Bone marrow (tissue), 2 donors: ENCODE data around the gene C3orf18.
A peak's percentile ranks its signal among the peaks of the same experiment; 100 is the strongest.

Experiments
- DNase-seq, 2 donors: peaks; one replicate each; lab custom pipeline; 2025; lab: John Stamatoyannopoulos, UW

The C3orf18 gene

DNA sequence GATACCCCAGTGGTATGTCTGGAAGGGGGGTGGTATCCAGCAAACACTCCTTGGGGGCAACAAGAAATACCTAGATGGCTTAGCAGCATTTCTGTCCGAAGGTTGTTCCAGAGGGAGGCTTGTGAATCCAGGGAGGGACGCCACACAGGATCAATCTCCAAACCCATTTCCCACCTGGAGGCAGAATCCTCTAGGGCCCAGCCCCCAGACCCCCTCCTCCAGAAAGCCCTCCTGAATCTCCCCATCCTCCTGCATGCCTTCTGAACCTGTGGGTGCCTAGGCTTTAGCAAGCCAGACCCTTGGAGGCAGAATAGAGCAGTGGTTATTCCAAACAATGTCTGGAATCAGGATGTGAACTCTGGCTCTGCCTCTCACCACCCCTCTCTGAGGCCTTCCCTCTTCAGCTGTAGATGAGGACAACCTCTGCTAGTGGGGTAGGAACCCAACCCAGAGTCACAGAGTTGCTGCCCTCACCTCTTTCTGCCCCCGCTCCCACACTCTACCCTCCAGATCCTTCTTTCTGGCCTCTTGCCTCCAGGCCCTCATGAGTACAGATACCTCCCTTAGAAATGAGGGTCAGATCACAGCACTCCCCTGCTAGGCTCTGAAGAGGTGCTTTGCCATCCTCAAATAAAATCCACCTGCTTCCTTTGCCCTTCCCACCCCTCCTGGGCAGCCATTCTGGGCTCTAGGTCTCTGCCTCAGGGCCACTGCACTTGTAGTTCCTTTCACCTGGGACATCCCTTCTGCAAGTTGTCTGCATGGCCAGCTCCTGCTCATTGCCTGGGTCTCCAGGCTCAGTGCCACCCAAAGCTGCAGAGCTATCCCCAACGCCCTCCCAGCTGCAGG, 35.9 kb upstream of the C3orf18 start:
- no peak for DNase-seq

DNA sequence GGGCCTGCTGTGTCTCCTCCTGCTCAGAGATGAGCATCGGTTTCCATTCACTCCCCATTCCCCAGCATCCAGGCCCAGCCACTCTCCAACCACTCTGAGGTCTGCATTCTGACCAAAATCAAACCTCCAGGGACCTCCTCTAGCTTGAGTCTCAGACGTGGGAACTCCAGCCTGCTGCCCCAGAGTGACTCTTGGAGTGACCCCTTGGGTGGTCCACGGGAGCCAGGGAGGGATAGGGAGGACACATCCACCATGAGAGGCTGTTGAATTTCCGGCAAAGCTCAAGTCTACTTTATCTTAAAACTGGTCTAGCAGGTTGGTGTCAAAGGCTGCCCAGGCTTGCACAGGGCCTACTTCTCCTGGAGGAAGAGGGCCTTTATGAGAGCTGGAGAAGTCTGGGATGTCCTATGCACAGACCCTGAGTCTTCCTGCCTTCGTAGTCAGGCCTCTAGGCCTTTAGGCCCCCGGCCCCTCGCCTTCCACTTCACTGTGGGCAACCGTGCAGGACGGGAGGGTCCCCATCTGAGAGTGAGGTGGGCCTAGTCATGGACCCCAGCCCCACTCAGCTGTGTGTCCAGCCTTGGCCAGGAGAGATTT, 35.1 kb upstream of the C3orf18 start:
- DNase-seq = no peak

DNA sequence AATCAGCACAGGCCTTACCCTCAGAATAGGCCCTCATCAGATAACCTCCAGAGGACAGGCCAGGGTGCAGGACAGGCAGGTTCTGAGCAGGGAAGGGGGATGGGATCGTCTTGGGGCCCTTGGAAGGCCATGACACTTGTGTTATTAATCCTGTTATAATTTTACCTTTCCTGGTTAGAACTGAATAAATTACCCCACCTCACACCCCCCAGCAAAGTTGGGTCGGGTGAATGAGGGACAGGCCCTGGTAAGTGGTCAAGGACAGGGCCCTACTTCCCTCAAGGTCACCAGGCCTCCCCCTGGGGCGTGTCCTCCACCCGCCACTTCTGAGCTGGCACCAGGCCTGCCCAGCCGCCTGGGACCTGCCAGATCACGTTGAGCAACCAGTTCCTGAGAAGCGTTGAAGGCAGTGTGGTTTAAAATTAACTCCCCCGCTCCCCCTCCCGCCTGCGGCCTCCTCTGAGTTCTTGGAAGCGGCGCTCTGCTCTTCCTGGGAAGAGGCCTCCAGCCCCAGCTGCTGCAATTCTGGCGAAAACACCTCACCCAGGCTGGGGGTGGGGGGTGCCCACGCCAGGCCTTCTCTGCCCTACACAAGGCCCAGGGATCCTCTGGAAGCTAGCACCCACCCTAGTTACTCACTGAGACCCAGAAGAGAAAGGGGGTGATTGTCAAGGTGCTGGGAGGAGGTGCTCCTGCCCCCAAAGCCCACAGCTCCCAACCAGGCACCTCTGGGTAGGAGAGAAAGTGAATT, 33.5 kb upstream of the C3orf18 start:
- peak; percentile 58 to 77 for DNase-seq

DNA sequence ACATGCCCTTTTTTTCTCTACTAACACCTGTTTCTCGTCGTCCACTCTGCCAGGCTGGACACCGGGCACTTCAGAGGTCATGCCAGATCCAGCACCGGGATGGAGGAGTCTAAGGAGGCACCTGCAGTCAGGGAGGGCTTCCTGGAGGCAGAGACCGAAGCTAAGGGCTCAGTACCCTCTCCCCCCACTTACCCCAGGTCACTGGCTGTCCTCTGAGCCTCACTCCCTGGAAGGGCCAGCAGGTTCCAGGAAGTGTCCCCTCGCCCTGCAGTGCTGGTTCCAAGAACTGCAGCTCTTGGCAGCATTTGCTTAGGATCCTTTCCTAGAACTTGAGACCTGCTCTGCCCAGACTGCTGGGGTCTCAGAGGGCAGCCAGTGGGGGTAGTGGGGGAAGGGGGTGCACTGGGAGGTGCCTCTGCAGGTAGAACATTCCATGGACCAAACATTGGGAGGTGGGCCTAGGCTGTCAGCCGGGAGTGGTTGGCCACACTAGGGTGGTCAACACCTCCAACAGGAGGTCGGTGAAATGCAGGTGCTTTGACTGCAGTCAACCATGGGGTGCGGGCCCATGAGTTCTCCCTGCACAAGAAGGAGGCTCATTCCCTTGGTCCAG, 32.7 kb upstream of the C3orf18 start:
- no peak for DNase-seq

DNA sequence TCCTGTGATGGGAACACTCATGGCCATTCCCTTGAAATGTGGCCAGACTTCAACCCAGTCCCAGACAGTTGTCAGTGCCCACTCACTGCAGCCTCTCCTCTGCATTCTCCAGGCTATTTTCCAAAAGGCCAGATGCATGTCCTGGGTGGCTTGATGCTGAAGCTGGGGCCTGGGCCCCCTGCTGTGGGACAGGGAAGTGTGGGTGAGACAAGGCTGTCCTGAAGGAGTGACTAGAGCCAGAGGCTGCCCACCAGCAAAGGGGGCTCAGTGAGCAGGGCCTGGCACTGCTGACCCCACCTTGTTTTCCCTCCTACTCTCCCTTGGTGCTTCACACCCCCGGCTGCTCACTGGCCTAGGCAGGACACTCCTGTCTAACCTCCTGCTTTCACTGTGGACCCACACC, 32.2 kb upstream of the C3orf18 start:
- no peak for DNase-seq

DNA sequence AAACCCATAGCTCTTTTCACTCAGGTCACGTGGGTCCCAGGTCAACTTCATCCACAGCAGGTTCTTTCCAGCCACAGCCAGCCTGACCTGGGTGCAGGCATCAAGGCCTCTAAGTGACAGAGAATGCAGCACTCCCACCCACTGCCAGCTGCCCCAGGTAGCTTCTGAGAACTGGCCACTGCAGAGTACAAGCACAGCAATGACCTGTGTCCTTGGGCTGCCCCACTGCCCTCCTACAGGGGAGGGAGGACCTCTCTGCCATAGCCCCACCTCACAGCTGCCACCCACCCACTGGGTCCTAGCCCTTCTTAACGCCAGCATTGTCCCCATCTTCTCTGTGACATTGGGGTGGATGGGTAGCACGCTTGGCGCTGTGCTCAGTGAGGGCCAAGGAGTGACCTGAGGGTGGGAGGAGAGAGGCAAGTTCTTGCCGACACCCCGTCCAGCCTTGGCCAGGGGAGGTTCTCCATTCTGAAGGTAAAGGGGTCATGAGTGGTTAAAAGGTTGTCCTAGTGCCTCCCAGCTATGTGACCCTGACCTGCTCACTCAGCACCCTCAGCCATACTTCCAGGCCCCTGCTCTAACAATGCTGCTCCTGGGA, 31.7 kb upstream of the C3orf18 start:
- DNase-seq = no peak

DNA sequence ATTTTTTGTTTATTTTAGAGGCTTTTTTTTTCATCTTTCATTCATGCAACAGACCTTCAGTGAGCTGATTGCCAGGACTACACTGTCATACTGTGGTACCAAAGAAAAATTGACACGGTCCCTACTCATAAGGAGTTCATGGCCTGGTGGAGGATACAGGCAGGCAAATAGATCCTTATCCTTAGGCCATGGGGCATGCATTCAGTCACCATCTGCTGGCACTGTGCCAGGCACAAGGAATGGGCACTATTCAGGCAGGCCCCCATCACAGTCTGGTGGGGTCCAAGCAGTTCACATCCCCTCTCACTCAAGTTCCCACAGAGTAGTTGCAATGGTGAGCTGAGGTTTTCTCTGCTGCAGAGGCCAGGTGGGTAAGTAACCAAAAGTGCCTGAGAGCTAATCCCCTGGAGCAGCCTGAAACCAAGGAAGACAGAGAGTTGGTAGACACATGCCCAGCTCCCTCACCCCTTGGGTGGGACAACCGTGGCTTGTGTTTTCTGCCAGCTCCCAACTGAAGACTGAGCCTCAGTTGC, 26.8 kb upstream of the C3orf18 start:
- DNase-seq = no peak

DNA sequence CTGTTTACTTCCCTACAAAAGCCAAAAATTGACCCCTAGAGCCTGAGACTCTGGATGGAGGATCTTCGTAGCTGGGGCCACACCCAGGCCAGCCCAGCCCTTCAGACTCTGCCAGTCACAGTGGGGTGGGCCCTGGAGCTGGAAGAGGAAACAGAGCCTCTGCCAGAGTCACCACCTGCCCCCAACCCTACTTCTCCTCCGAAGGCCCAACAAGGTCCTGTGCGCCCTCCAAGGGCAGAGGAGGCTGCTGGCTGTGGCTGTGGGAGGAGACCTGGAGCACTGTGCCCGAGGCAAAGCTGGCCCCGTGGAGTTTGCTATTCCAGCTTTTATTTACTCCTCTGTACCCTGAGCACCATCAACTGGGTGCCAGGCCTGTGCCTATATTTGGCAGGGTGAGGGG, 25.0 kb upstream of the C3orf18 start:
- peak in 1 of 2 donors; percentile 36 for DNase-seq

DNA sequence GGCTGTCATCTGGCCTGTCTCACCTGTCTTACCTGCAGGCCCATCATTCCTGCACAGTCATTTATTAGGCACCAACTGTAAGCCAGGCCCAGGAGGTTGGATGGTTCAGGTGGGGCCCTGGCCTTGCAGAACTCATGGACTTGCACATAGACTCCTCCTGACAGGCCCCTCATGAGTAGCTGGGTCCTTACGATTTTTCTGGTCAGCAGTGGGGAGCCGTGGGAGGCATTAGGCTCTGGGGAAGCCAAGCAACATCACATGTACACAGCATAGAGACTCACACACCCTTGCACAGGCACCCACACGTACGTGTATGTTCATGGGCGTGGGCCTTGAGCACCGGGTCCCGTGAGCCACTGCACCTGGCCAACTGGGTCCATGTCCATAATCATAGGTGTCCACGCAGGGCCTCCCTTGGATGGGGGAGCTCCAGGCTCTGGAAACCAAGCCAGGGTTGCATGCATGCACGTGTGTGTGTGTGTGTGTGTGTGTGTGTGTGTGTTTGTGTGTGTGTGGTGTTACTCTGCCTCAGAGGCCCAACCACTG, 23.7 kb upstream of the C3orf18 start:
- no peak for DNase-seq

DNA sequence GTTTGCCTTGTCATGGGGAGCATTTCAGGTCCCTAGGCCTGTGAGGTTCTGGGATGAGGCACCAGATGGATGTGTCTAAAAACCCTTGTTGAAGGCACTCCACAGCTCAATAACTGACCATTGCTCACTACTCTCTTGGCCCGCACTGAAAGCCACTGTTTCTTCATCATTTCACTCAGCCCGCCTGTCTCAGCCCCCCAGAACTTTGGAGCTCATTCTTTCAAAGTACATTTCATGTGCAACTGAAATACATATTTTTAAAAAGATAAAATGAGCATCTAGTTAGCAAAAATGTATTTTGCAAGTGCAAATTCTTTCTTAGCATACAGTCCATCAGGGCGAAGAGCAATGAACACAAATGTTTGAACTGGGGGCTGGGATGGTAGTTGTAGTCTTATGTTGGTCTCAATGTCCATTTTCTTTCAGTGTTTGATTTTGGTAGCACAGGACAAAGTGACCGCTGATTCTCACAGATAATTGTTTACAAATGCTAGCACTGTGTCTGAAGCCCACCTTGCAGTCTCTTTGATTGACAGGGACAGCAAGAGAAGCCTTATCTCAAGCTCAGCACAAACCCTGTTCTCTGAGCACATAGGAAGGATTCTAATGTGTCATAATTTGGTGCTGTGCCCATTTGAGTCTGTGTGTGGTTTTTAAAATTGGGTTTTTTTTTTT, 21.3 kb upstream of the C3orf18 start:
- DNase-seq = no peak

DNA sequence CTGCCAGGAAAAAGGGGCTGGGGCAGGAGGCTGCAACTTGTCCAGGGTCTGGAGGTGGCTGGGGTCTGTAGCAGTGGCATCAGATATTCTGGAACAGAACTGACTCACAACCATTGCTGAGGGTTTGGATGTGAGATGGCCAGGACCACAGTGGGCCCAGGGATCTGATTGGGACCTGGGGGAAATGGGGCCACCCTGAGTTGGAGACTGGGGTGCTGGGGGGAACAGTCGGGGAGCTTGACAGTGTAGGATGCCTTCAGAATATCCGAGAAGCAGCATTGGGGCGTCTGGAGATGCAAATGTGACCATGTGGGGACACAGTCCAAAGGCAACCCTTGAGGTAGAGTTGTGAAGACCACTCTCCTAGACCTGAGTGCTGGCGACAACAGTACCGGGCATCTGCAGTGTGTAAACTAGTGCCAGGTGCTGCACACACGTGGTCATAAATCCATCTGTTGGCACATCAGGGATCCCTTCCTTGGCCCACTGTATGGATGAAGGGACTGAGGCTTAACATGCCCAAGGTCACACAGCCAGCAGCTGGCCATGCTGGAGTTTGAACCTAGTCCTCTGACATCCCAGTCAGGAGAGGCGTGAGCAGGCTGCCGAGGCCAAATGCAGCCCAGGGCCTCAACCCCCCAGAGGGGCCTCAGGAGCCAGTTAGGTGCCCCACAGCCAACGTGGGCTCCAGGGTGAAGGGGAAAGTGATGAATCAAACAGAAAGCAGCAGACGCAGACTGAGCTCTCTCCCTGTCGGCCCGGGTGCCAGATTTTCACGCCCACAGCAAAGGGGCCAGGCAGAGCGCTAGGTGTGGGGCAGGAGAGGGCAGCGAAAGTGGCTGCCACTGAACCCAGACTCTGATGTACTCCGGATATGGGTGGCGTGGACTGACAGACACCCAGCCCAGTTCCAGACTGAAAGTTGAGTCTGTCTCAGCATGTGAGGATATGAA, 20.5 kb upstream of the C3orf18 start:
- peak in 1 of 2 donors; percentile 15 for DNase-seq

DNA sequence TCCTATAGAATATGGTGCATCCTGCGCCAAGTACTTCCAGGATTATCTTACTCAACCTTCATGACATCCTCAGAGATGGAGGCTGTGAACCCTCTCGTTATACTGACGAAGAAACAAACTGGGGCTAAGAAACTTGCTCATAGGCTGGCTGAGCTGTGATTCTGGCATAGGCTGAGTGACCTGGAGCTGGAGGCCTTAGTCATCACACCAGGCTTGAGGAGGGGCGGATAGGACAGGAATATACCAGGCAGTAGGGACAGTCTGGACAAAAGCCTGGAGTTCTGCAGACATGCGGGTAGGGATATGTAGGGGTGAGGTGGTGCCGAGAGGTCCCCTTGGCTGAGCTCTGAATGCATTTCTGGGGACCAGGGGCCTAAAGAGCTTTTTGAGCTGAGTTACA, 19.8 kb upstream of the C3orf18 start:
- DNase-seq = no peak

DNA sequence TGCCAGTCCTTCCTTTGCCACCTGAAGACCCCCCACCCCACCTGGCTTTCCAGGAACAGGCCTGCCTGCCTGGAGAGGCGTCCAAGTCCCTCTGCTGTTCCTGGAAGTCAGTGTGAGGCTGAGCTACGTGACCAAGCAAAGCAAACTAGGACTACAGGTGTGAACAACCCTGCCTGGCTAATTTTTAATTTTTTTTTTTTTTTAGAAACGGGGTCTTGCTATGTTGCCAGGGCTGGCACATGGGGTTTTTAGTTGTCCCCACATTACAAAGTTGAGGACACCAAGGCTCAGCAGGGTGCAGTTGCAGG, 19.2 kb upstream of the C3orf18 start:
- no peak for DNase-seq

DNA sequence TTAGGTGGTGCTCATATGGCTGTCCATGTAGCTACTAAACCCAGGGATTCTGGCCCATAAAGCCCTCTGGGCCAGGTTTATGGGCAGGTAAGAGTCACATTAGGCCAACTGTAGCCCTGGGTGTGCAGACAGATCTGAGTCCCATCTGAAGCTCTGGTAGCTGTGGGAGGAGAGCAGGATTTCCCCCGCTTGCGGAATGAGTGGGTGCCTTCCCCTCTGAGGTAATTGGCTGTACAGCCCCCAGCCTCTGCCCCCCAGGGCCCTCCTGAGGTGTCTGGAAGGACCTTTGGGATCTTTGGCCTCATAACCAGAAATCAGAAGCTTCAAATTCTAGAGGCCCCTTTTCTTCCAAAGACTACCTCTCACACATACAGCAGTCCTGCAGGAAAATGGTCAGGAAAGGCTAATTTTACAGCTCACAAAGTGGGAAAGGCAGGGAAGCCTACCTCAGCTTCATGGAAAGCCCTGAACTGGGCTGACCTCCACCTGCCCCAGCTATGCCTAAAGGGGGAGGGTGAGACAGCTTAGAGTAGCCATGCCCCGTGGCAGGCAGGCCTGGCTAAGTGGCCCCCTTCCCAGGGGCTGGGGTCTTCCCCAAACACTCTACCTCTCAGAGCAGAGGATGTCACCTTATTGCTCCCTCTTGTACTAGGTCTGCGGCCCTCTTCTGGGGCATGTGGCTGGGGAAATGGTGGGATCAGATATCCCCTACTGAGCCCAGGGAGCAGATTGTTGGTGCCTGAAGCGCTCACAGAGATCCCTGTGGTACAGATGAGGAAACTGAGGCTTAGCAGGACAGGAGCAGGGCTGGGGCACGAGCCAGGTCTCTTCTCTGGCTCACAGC, 18.6 kb upstream of the C3orf18 start:
- no peak for DNase-seq

DNA sequence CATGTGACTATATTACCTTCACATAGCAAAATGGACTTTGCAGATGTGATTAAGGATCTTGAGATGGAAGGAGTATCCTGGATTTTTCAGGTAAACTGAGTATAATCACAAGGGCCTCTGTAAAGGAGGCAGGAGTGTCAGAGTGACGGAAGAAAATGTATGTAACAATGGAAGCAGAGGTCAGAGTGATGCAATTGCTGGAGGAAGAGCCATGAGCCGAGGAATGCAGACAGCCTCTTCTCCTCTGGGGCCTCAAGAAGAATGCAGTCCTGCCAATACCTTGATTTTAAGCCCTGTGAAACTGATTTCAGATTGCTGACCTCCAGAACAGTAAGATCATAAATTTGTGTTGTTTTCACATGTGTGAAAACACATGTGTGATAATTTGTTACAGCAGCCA, 16.8 kb upstream of the C3orf18 start:
- DNase-seq = no peak

DNA sequence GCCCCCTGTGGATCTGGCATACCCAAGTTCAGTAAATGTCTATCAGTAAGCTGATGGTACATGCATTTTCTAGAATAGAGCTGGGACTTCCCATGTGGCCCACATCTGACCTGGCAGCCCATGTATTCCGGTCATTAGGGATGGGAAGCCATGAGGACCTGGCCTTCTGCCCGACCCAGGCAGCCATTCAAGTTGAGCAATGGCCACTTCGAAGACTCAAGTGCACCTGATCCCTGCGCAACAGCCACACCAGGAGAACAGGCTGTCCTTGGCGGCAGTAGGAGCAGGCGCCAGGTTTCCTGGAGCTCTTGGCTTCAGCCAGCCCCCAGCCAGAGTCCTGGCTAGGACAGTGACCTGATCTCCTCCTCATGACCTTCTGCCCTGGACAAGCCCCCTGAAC, 16.4 kb upstream of the C3orf18 start:
- no peak for DNase-seq

DNA sequence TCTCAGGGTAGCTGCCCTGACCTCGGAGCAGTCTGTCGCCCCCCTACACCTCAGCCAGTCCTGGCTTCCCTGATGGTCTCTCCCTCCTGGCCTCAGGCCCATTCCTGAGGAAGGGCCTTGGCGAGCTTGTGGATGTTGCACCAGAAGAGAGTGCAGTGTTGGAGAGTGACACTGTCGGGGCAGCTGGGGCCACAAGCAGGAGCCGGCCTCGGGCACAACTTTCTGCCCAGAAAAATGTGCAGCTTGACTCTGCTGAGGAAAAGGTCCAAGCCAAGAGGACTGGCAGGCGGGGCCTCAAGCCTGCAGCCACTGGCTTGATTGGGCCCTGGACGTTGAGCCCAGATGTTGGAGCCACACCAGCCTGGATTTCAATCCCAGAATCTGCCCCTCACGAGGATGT, 14.5 kb upstream of the C3orf18 start:
- no peak for DNase-seq

DNA sequence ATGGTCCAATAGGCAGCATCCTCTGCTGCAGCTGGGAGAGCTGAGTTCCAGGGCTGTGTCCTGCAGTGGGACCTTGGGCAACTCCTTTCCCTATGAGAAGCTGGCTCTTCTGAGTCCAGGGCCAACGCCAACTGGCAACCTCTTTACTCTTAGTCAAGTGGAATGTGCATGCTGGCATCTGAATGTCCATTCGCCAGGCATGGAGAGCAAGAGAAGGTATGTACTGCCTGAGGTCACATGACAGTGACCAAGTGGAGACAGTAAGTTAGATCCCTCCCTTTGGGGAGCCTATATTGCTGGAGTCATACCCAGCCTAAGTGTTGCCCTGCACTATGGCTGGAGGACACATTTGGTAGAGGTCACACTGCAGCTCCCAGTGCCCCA, 13.9 kb upstream of the C3orf18 start:
- DNase-seq = no peak
